Measurements from ENCODE around the gene RAPGEF2. TPM values are rescaled to one million over a fixed set of nuclear protein-coding genes. Genes with fewer than 3 reads are reported as not detected.

Gene RAPGEF2
- total RNA-seq, 1 donor = 57.9 TPM

GRCh38 chr4:159352609-159353008 lies 249.7 kb downstream of the RAPGEF2 start:
- Histone ChIP-seq H3K9me3 (ENCODE audit: low read depth, low read length) (no peaks in the 10 kb centered on the region), H3K4me3 (ENCODE audit: low read length) (no peak overlapping the region), H3K27me3 (ENCODE audit: insufficient read depth, low read length) (no peaks in the 10 kb centered on the region), H3K4me1 (ENCODE audit: insufficient read depth, low read length) (no peaks in the 10 kb centered on the region)

- Histone ChIP-seq H3K9me3 (ENCODE audit: low read depth, low read length) (no peaks in the 10 kb centered on the region), H3K4me1 (ENCODE audit: insufficient read depth, low read length) (no peaks in the 10 kb centered on the region)
Observed at GRCh38 chr4:159353422-159354116, 250.7 kb downstream of the RAPGEF2 start.

DNA sequence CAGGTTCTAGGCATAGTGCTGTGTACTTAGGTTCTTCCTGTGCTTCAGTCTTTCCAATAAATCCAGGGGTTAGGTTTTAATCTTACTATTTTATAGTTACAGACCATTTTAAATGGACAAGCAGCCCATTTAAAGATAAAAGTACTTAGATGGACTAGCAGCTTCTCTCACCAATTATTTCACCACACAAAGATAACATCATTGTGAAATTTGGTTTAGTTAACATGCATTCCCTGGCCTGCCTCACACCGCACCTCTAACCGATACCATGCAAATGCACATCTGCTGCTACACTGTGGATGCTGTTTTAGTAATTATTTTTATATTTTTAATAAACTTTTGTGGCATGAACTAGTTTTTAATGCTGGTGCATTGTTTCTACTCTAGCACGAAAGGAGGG lies 252.6 kb downstream of the RAPGEF2 start:
- no peaks in the 10 kb centered on the region for H3K4me1 ChIP-seq (ENCODE audit: insufficient read depth, low read length)
- no peaks in the 10 kb centered on the region for H3K27me3 ChIP-seq (ENCODE audit: insufficient read depth, low read length)
- H3K4me3 ChIP-seq (ENCODE audit: low read length) = no peak overlapping the region

More at GRCh38 chr4:159353422-159354116, 250.7 kb downstream of the RAPGEF2 start:
- H3K4me3 ChIP-seq (ENCODE audit: low read length) = no peak overlapping the region
- no peaks in the 10 kb centered on the region for H3K27me3 ChIP-seq (ENCODE audit: insufficient read depth, low read length)

GRCh38 chr4:159357350-159357749 lies 254.5 kb downstream of the RAPGEF2 start:
- no peaks in the 10 kb centered on the region for H3K9me3 ChIP-seq (ENCODE audit: low read depth, low read length)
- H3K27me3 ChIP-seq (ENCODE audit: insufficient read depth, low read length) = no peaks in the 10 kb centered on the region
- no peak overlapping the region for H3K4me3 ChIP-seq (ENCODE audit: low read length)
- no peaks in the 10 kb centered on the region for H3K4me1 ChIP-seq (ENCODE audit: insufficient read depth, low read length)

More for the DNA sequence above, 252.6 kb downstream of the RAPGEF2 start:
- H3K9me3 ChIP-seq (ENCODE audit: low read depth, low read length) = no peaks in the 10 kb centered on the region

GRCh38 chr4:159358226-159358625 lies 255.3 kb downstream of the RAPGEF2 start:
- no peaks in the 10 kb centered on the region for H3K27me3 ChIP-seq (ENCODE audit: insufficient read depth, low read length)
- no peaks in the 10 kb centered on the region for H3K9me3 ChIP-seq (ENCODE audit: low read depth, low read length)
- H3K4me3 ChIP-seq (ENCODE audit: low read length) = no peak overlapping the region
- H3K4me1 ChIP-seq (ENCODE audit: insufficient read depth, low read length) = no peaks in the 10 kb centered on the region

DNA sequence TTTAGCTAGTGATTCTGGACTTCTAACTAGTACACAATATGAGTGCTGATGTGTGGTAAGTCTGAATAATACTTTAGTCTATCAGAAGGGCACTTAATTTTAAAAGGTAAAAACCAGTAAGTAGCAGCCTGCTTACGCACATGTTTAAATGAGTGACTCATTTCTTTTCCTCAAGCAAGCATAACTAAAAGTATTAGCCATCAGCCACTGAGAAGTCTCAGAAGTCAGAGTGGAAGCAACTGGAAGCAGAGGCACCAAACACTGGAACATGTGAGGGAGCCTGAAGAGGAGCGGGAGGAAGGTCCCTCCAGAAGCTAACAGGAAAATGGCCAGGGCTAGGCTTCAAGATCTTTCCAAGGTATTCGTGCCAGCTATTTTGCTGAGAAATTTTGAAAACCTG lies 257.7 kb downstream of the RAPGEF2 start:
- Histone ChIP-seq H3K9me3 (ENCODE audit: low read depth, low read length) (no peaks in the 10 kb centered on the region), H3K27me3 (ENCODE audit: insufficient read depth, low read length) (no peaks in the 10 kb centered on the region), H3K4me1 (ENCODE audit: insufficient read depth, low read length) (no peaks in the 10 kb centered on the region), H3K4me3 (ENCODE audit: low read length) (no peak overlapping the region)

DNA sequence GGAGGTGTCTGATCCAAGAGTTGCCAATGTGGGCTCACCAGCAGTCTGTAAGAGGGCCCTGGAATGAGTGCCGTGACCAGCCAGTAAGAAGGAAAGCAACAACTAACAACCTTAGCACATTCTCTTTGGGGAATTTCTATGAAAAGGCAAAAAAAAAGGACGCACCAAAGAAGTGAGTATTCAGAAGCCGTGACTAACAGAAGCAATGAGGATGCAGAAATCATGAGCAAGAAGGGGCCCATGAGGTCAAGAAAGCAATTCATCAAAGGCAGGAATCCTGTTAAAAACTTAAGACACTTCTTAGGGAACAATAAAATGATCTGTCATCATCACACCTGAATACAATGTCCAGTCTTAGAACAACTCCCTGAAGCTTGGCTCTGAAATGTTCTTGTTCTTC lies 260.5 kb downstream of the RAPGEF2 start:
- Histone ChIP-seq H3K4me3 (ENCODE audit: low read length) (no peak overlapping the region), H3K4me1 (ENCODE audit: insufficient read depth, low read length) (peaks cover 4% of the 10 kb centered on the region), H3K9me3 (ENCODE audit: low read depth, low read length) (no peaks in the 10 kb centered on the region), H3K27me3 (ENCODE audit: insufficient read depth, low read length) (peaks cover 2% of the 10 kb centered on the region)

DNA sequence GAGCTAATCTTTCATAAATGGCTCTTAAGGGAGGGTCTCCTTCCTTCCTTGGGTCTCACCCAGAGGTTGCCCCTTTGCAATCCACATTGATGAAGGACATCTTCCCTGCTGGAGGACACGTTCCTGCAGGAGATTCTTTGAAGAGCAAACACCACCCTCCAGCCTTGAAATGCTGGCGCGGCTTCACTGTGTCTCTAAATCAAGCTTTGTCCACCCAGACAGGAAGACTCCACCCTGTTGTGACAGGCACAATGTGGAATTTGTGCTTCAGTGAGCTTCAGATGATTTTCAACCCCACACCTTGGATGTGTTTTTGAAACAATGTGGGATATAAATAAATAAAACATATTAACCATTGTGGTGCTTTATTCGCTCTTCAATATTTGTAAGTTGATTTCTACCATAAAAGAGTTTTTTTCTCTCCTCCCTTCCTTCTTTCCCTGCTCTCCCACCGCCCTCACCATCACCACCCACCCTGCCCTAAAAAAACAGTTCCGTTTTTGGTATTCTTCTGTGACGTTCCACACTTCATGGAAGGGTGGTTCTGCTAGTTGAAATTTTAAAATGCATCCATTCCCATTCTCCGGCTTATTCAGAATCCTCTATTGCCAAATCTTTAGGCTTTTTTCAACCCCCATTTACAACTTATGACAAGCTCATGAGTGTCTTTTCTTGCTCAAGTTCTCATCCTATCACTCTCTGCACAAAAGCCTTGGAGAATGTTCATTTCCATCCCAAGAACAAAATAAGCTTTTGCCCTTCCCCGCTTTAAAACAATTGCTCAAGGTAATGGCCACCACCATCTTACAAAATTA lies 264.3 kb downstream of the RAPGEF2 start:
- H3K4me1 ChIP-seq (ENCODE audit: insufficient read depth, low read length) = peaks cover 4% of the 10 kb centered on the region
- no peaks in the 10 kb centered on the region for H3K9me3 ChIP-seq (ENCODE audit: low read depth, low read length)
- H3K4me3 ChIP-seq (ENCODE audit: low read length) = no peak overlapping the region
- peaks cover 2% of the 10 kb centered on the region for H3K27me3 ChIP-seq (ENCODE audit: insufficient read depth, low read length)

DNA sequence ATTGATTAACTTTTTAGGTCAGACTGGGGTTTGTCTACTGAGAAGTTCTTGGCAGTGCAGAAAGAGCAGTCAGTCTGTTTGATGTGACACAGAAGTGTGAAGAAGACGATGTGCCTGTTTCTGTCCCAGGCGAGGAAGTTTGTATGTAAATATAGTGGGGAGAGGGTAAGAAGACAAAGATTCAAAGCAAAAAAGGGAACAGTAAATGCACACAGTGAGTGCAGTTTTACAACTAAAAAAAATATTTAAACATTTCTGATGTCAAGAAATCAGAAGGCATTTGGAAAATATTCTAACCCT lies 264.9 kb downstream of the RAPGEF2 start:
- Histone ChIP-seq H3K27me3 (ENCODE audit: insufficient read depth, low read length) (peaks cover 2% of the 10 kb centered on the region), H3K9me3 (ENCODE audit: low read depth, low read length) (no peaks in the 10 kb centered on the region)

DNA sequence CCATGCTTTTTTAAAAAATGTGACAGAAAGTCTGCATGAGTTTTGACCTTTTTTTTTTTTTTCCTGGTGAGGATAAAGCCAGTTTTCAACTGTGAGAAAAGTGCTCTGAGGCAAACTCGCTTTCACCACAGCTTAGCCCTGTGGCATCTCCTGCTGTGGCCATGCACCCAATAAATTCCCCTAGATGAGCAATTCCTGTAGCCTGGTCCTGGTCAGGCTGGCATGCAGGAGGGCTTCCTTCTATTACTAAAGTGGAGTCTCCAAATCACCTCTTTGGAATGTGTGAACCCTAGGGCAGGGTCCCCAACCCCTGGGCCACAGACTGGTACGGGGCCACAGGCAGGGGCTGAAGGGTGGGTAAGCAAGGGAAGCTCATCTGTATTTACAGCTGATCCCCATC lies 265.4 kb downstream of the RAPGEF2 start:
- H3K4me3 ChIP-seq (ENCODE audit: low read length) = no peak overlapping the region
- peaks cover 2% of the 10 kb centered on the region for H3K27me3 ChIP-seq (ENCODE audit: insufficient read depth, low read length)
- peaks cover 4% of the 10 kb centered on the region for H3K4me1 ChIP-seq (ENCODE audit: insufficient read depth, low read length)
- H3K9me3 ChIP-seq (ENCODE audit: low read depth, low read length) = no peaks in the 10 kb centered on the region

More for the DNA sequence above, 264.9 kb downstream of the RAPGEF2 start:
- Histone ChIP-seq H3K4me1 (ENCODE audit: insufficient read depth, low read length) (peaks cover 4% of the 10 kb centered on the region), H3K4me3 (ENCODE audit: low read length) (no peak overlapping the region)

DNA sequence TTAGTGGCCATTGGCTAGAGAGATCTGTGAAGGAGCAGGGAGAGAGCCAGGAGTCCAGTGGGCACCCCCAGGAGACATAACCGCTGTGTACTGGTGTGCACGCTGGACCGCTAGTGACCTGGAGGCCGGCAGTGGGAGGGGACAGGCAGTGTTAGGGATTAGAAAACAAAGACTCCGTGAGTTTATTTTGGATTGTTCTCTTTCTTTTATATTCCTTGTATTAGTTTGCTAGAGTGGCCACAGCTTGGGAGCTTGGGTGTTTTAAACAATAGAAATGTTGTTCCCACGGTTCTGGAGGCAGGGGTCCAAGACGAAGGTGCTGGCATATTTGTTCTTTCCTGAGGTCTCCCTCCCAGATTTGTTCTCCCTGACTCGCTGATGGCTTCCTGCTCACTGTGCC lies 266.4 kb downstream of the RAPGEF2 start:
- Histone ChIP-seq H3K4me1 (ENCODE audit: insufficient read depth, low read length) (peaks cover 4% of the 10 kb centered on the region), H3K4me3 (ENCODE audit: low read length) (no peak overlapping the region), H3K27me3 (ENCODE audit: insufficient read depth, low read length) (peaks cover 2% of the 10 kb centered on the region)

DNA sequence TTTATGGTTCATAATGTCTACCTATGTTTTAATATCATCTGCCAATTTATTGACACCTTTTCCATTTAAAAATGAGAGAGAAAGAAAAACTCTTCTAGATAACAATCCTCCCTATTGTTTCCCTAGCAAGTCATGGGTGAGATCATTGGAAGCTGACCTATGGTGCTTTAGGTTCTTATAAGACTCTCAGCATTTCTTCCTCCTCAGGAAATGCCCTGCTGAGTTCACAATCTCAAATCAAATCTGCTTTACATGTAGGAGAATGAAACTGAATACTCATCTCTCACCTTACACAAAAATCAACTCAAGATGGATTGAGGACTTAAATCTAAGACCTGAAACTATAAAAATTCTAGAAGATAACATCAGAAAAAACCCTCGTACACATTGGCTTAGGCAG lies 267.4 kb downstream of the RAPGEF2 start:
- Histone ChIP-seq H3K9me3 (ENCODE audit: low read depth, low read length) (no peaks in the 10 kb centered on the region), H3K4me1 (ENCODE audit: insufficient read depth, low read length) (peaks cover 4% of the 10 kb centered on the region), H3K27me3 (ENCODE audit: insufficient read depth, low read length) (peaks cover 2% of the 10 kb centered on the region), H3K4me3 (ENCODE audit: low read length) (no peak overlapping the region)

More for the DNA sequence above, 266.4 kb downstream of the RAPGEF2 start:
- H3K9me3 ChIP-seq (ENCODE audit: low read depth, low read length) = no peaks in the 10 kb centered on the region

DNA sequence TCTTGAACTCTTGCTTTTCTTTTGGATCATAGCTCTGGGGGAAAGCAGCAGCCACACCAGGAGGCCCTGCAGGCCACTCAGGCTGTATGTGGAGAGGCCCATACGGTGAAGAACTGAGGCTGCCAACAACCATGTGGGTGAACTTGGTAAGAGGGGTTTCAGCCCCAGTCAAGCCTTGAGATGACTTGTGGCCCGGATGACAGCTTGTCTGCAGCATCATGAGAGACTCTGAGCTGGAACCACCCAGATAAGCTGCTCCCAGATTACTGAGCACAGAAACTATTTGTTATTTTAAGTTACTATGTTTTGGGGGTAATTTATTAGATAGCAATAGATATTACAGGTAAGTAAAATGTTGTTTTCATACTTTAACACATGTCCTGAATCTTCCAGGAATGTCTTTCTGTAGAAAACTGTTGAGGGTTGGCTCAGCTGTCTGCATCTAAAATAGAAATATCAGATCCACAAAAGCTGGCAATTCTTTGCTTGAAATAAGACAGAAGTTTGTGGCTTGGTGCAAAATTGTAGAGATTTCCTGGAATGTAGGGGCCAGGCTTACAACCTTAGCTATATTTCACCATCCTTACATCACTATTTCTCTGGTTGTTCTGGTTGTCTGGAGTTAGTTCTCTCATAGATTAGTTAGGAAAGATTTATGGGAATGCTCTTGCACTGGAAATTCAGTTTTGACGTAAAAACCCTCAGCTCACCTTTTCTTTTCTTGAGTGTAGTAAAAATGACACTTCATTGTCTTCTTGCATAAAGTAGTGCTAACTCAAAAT lies 272.1 kb downstream of the RAPGEF2 start:
- no peaks in the 10 kb centered on the region for H3K9me3 ChIP-seq (ENCODE audit: low read depth, low read length)
- H3K4me1 ChIP-seq (ENCODE audit: insufficient read depth, low read length) = no peaks in the 10 kb centered on the region
- H3K27me3 ChIP-seq (ENCODE audit: insufficient read depth, low read length) = no peaks in the 10 kb centered on the region
- H3K4me3 ChIP-seq (ENCODE audit: low read length) = no peak overlapping the region

GRCh38 chr4:159376289-159376688 lies 273.4 kb downstream of the RAPGEF2 start:
- Histone ChIP-seq H3K4me1 (ENCODE audit: insufficient read depth, low read length) (no peaks in the 10 kb centered on the region), H3K4me3 (ENCODE audit: low read length) (no peak overlapping the region), H3K9me3 (ENCODE audit: low read depth, low read length) (no peaks in the 10 kb centered on the region), H3K27me3 (ENCODE audit: insufficient read depth, low read length) (no peaks in the 10 kb centered on the region)

GRCh38 chr4:159378056-159378616 lies 275.3 kb downstream of the RAPGEF2 start:
- Histone ChIP-seq H3K9me3 (ENCODE audit: low read depth, low read length) (no peaks in the 10 kb centered on the region), H3K4me3 (ENCODE audit: low read length) (no peak overlapping the region), H3K4me1 (ENCODE audit: insufficient read depth, low read length) (no peaks in the 10 kb centered on the region), H3K27me3 (ENCODE audit: insufficient read depth, low read length) (no peaks in the 10 kb centered on the region)
